IMR-90 (cell line): ENCODE measurements around the gene CACUL1. TPM values are rescaled to one million over a fixed set of nuclear protein-coding genes. Genes with fewer than 3 reads are reported as not detected.

Source experiments
- ATAC-seq: fragments of 200-7000 bp; cut with Tn5 transposase; 2 replicates; pipeline ENCODE4 v1.9.1; 2020; ENCODE audit warnings: low read depth, mild to moderate bottlenecking, moderate library complexity
- Bru-seq: library from RNA; stranded (reverse); fragments of 400-500 nt; gene quantifications from one replicate; lab custom pipeline; 2021; lab: Mats Ljungman, UMichigan
- BruChase-seq, 2 experiments: library from RNA; stranded (reverse); fragments of 400-500 nt; gene quantifications; one replicate each; lab custom pipeline; 2021; lab: Mats Ljungman, UMichigan
- BruUV-seq: library from RNA; stranded (reverse); fragments of 400-500 nt; replicated peaks from 2 replicates; lab custom pipeline; 2021; lab: Mats Ljungman, UMichigan
- CTCF ChIA-PET: fragments of 300-600 bp; formaldehyde crosslinking; extraction: SDS; loops from one replicate; lab custom pipeline; 2021; ENCODE audit warnings: antibody characterized with exemption; lab: Yijun Ruan, JAX
- POLR2A ChIA-PET: fragments of 300-600 bp; sonication (Branson Sonifier 250); formaldehyde crosslinking; loops from one replicate; lab custom pipeline; 2022; ENCODE audit warnings: antibody characterized with exemption; ENCODE audit not compliant: unreplicated experiment; lab: Charles Lee
- DNase-seq: peaks from one replicate; pipeline ENCODE4 v3.0.0; 2013
- H2AFZ ChIP-seq: replicated peaks from 2 replicates; pipeline ENCODE3; 2013; ENCODE audit warnings: low read length, mild to moderate bottlenecking; ENCODE audit not compliant: poor library complexity
- H2AK5ac ChIP-seq: 2 replicates; pipeline ENCODE4 v1.6.1; 2013; ENCODE audit warnings: low read depth, low read length, inconsistent platforms
- H2AK9ac ChIP-seq: replicated peaks from 2 replicates; pipeline ENCODE3; 2013; ENCODE audit warnings: mild to moderate bottlenecking, low read depth, low read length, moderate library complexity; ENCODE audit not compliant: poor library complexity
- H2BK120ac ChIP-seq: 2 replicates; pipeline ENCODE4 v1.6.1; 2013; ENCODE audit warnings: low read depth, low read length, inconsistent platforms
- H2BK15ac ChIP-seq: 3 replicates; pipeline ENCODE4 v1.6.1; 2013; ENCODE audit warnings: low read depth, low read length, inconsistent platforms
- H2BK20ac ChIP-seq: 2 replicates; pipeline ENCODE4 v1.6.1; 2013; ENCODE audit warnings: low read depth, mild to moderate bottlenecking, inconsistent platforms, low read length, moderate library complexity
- H2BK5ac ChIP-seq: 2 replicates; pipeline ENCODE4 v1.6.1; 2013; ENCODE audit warnings: mild to moderate bottlenecking, low read depth, low read length, inconsistent platforms; ENCODE audit not compliant: poor library complexity, severe bottlenecking
- H3K14ac ChIP-seq: replicated peaks from 2 replicates; pipeline ENCODE4 v1.6.1; 2013; ENCODE audit warnings: low read depth, low read length, inconsistent platforms
- H3K18ac ChIP-seq: 2 replicates; pipeline ENCODE4 v1.6.1; 2013; ENCODE audit warnings: low read depth, low read length, control low read depth
- H3K23ac ChIP-seq: 2 replicates; pipeline ENCODE4 v1.6.1; 2013; ENCODE audit warnings: low read depth, low read length, inconsistent platforms
- H3K27ac ChIP-seq: 2 replicates; pipeline ENCODE4 v1.5.1; 2013; ENCODE audit warnings: mild to moderate bottlenecking, control low read depth, low read length; ENCODE audit not compliant: insufficient read depth
- H3K27me3 ChIP-seq: 2 replicates; pipeline ENCODE4 v1.6.1; 2013; ENCODE audit warnings: low read length; ENCODE audit not compliant: control insufficient read depth, insufficient read depth
- H3K36me3 ChIP-seq: 2 replicates; pipeline ENCODE4 v1.6.1; 2013; ENCODE audit warnings: low read length, mixed read lengths; ENCODE audit not compliant: control insufficient read depth, insufficient read depth
- H3K4ac ChIP-seq: 2 replicates; pipeline ENCODE4 v1.6.1; 2013; ENCODE audit warnings: low read depth, low read length, inconsistent platforms
- H3K4me1 ChIP-seq: 2 replicates; pipeline ENCODE4 v1.6.1; 2013; ENCODE audit warnings: low read length, mixed read lengths; ENCODE audit not compliant: control insufficient read depth, insufficient read depth
- H3K4me2 ChIP-seq: 2 replicates; pipeline ENCODE4 v1.6.1; 2013; ENCODE audit warnings: low read depth, mild to moderate bottlenecking, control low read depth, low read length, moderate library complexity
- H3K4me3 ChIP-seq: 2 replicates; pipeline ENCODE4 v1.5.1; 2013; ENCODE audit warnings: low read depth, mild to moderate bottlenecking, control low read depth, low read length, moderate library complexity; ENCODE audit not compliant: insufficient read depth
- H3K56ac ChIP-seq: 2 replicates; pipeline ENCODE4 v1.6.1; 2013; ENCODE audit warnings: low read length, inconsistent platforms; ENCODE audit not compliant: insufficient read depth; ENCODE audit errors: extremely low read depth
- H3K79me1 ChIP-seq, 2 experiments: 2 replicates each; pipeline ENCODE4 v1.6.1; 2013; ENCODE audit warnings: low read length in 2 of 2, inconsistent platforms in 1 of 2, low read depth in 1 of 2
- H3K9ac ChIP-seq: 2 replicates; pipeline ENCODE4 v1.6.1; 2013; ENCODE audit warnings: low read depth, low read length, control low read depth
- H3K9me1 ChIP-seq: 2 replicates; pipeline ENCODE4 v1.6.1; 2013; ENCODE audit warnings: low read length, inconsistent platforms; ENCODE audit not compliant: insufficient read depth
- H3K9me3 ChIP-seq: 2 replicates; pipeline ENCODE4 v1.6.1; 2013; ENCODE audit warnings: low read length; ENCODE audit not compliant: control insufficient read depth, insufficient read depth
- H4K20me1 ChIP-seq: 2 replicates; pipeline ENCODE4 v1.6.1; 2013; ENCODE audit warnings: low read length, inconsistent platforms; ENCODE audit not compliant: insufficient read depth
- H4K5ac ChIP-seq: 2 replicates; pipeline ENCODE4 v1.6.1; 2013; ENCODE audit warnings: mild to moderate bottlenecking, low read depth, low read length, control low read depth
- H4K8ac ChIP-seq, 2 experiments: 2 replicates each; pipeline ENCODE4 v1.6.1; 2013; ENCODE audit warnings: low read depth in 2 of 2, low read length in 2 of 2, control low read depth in 1 of 2, inconsistent platforms in 1 of 2
- H4K91ac ChIP-seq: 2 replicates; pipeline ENCODE4 v1.6.1; 2013; ENCODE audit warnings: low read depth, low read length, inconsistent platforms; ENCODE audit not compliant: insufficient read depth
- CHD1 ChIP-seq: IDR thresholded peaks from 2 replicates; pipeline ENCODE4 v1.6.1; 2012; ENCODE audit warnings: low read depth, low read length, improper control_type of control experiment
- ELK1 ChIP-seq: fragments of 150-350 bp; IDR thresholded peaks from 2 replicates; pipeline ENCODE4 v1.6.1; 2016; ENCODE audit warnings: low read depth, mild to moderate bottlenecking, low read length, moderate library complexity, borderline replicate concordance
- FOS ChIP-seq: fragments of 150-350 bp; IDR thresholded peaks from 2 replicates; pipeline ENCODE4 v1.6.1; 2016; ENCODE audit warnings: low read depth, low read length
- MAFK ChIP-seq: IDR thresholded peaks from 2 replicates; pipeline ENCODE4 v1.6.1; 2012; ENCODE audit warnings: low read depth, low read length, improper control_type of control experiment
- MAZ ChIP-seq: IDR thresholded peaks from 2 replicates; pipeline ENCODE4 v1.6.1; 2012; ENCODE audit warnings: low read depth, mild to moderate bottlenecking, low read length, improper control_type of control experiment, moderate library complexity, borderline replicate concordance
- MXI1 ChIP-seq: IDR thresholded peaks from 2 replicates; pipeline ENCODE4 v1.6.1; 2012; ENCODE audit warnings: low read depth, mild to moderate bottlenecking, low read length, moderate library complexity, borderline replicate concordance
- POLR2A ChIP-seq: IDR thresholded peaks from 2 replicates; pipeline ENCODE4 v1.6.1; 2012; ENCODE audit warnings: mild to moderate bottlenecking, low read depth, low read length
- RCOR1 ChIP-seq: IDR thresholded peaks from 2 replicates; pipeline ENCODE4 v1.6.1; 2012; ENCODE audit warnings: mild to moderate bottlenecking, low read length, improper control_type of control experiment; ENCODE audit not compliant: insufficient replicate concordance
- RFX5 ChIP-seq: IDR thresholded peaks from 2 replicates; pipeline ENCODE4 v1.8.0; 2012; ENCODE audit warnings: low read depth, mild to moderate bottlenecking, low read length, moderate library complexity
- SMC3 ChIP-seq: fragments of 150-350 bp; IDR thresholded peaks from 2 replicates; pipeline ENCODE4 v1.6.1; 2016; ENCODE audit warnings: low read depth, mild to moderate bottlenecking, antibody characterized with exemption, low read length, moderate library complexity
- WGBS, 2 experiments: methylation state at CpG; one replicate each; pipeline versions ENCODE4 v1.1.5 to v1.1.7; 2013; ENCODE audit warnings: missing lambda C conversion rate in 2 of 2; ENCODE audit not compliant: insufficient read length in 1 of 2; ENCODE audit errors: extremely low coverage in 2 of 2; 5-methylcytosine and 5-hydroxymethylcytosine counted together
- dilution Hi-C: fragments of 300-500 bp; cut with HindIII; formaldehyde crosslinking; loops from one replicate; pipeline ENCODE4 v1.14.3; 2018; ENCODE audit warnings: low sequenced_read_pairs; ENCODE audit not compliant: unreplicated experiment
- in situ Hi-C: fragments of 300-500 bp; cut with MboI; formaldehyde crosslinking; loops from 3 replicates; pipeline ENCODE4 v1.14.3; 2019; ENCODE audit warnings: low sequenced_read_pairs, inconsistent platforms, mixed read lengths
- intact Hi-C: fragments of 100-400 bp; cut with micrococcal nuclease; formaldehyde crosslinking; loops from 2 replicates; pipeline ENCODE4 v1.10.0; 2022
- long read RNA-seq: library from polyadenylated mRNA; unstranded; transcript quantifications from one replicate; pipeline ENCODE4 v2.0.0, GENCODE V29; 2021; ENCODE audit not compliant: unreplicated experiment
- polyA plus RNA-seq, 3 experiments: library from polyadenylated mRNA; depleted of rRNA; stranded (reverse); fragments of >200 nt; gene quantifications; 2 replicates each; pipeline ENCODE4 v1.2.3, GENCODE V29; 2012; ENCODE audit warnings: low replicate concordance in 1 of 3
- total RNA-seq: library from RNA; depleted of rRNA; stranded (reverse); fragments of >200 nt; gene quantifications from 2 replicates; pipeline ENCODE4 v1.2.3, GENCODE V29; 2012; rRNA removed
- TF ChIP-seq, protein P1 (sequence below): fragments of 150-350 bp; IDR thresholded peaks from 2 replicates; pipeline ENCODE4 v1.6.1; 2017; ENCODE audit warnings: mild to moderate bottlenecking, antibody characterized with exemption, low read length, low read depth

CACUL1 gene
- total RNA-seq (23.5 and 24.7 TPM in 2 replicates), polyA plus RNA-seq (2012; rRNA removed) (4.3 and 5.3 TPM in 2 replicates), Bru-seq, nascent RNA (percentile 89 among the genes with signal in this experiment), BruChase-seq, experiment 1, labeled RNA remaining after a 6-hour chase (percentile 85 among the genes with signal in this experiment), BruChase-seq, experiment 2, labeled RNA remaining after a 2-hour chase (percentile 89 among the genes with signal in this experiment)
- 1.9 and 2.2 TPM in 2 replicates for polyA plus RNA-seq (2012; cell fraction: cytosol; rRNA removed)
- polyA plus RNA-seq (2012; cell fraction: nucleus; rRNA removed; ENCODE audit: low replicate concordance): 1.4 and 10.5 TPM in 2 replicates
- long read RNA-seq, full-length matches to known transcripts: 20 of 24 reads
- long read RNA-seq, partial matches to known transcripts: 0 of 24 reads
- long read RNA-seq, other reads (novel, unspliced or antisense): 4 of 24 reads

- ChIA-PET POLR2A (no interaction called here), CTCF (interaction anchor here (0.5 kb wide), 1 partner anchor 18 kb away, joined by 4 read pairs; no protein-coding TSS in a partner anchor)
- Histone ChIP-seq H2BK120ac (peak within 1 kb of the TSS; percentile 27; the same call in 1 of the 2 replicates), H2BK20ac (no peak within 1 kb of the TSS), H3K4me2 (peak within 1 kb of the TSS; percentile 85), H3K9me3 (no peaks in the 10 kb centered on the region), H3K18ac (peak within 1 kb of the TSS; percentile 49; the same call in 1 of the 2 replicates), H2BK15ac (no peak within 1 kb of the TSS), H3K27ac (peak within 1 kb of the TSS; percentile 77), H3K9ac (peak within 1 kb of the TSS; percentile 87), H2AFZ (peak within 1 kb of the TSS; percentile 99), H3K4me1 (no peaks in the 10 kb centered on the region), H3K4me3 (peak within 1 kb of the TSS; percentile 88), H3K36me3 (no peaks in the 10 kb centered on the region), H3K9me1 (no peaks in the 10 kb centered on the region), H2BK5ac (peak within 1 kb of the TSS; percentile 67), H4K20me1 (peaks cover 29% of the 10 kb centered on the region), H2AK5ac (peak within 1 kb of the TSS; percentile 81), H3K14ac (peak within 1 kb of the TSS; percentile 67; the same call in 1 of the 2 replicates), H3K23ac (peak within 1 kb of the TSS; percentile 19), H4K5ac (0 out of 2 replicates have a peak within 1 kb of the TSS, but pooled peaks have one; percentile 52), H4K8ac (peak within 1 kb of the TSS in 1 of 2 experiments; percentile 45; a peak in 1 of 4 replicates), H4K91ac (peak within 1 kb of the TSS; percentile 38), H3K79me1 (peaks cover 4 to 22% of the 10 kb centered on the region in 2 experiments; a peak in 2 of 4 replicates), H2AK9ac (peak within 1 kb of the TSS; percentile 91), H3K4ac (peak within 1 kb of the TSS; percentile 58), H3K56ac (peak within 1 kb of the TSS; percentile 75; the same call in 1 of the 2 replicates), H3K27me3 (0 out of 2 replicates have a peak, but pooled peaks cover 1% of the 10 kb centered on the region)
- WGBS, 2 experiments: 0% methylated on average over 38 of the region's 87 CpGs; no CpG with 5 or more reads in 1 of the 2 experiments
- in situ Hi-C loops (loop anchor here (10.0 kb wide), 1 partner anchor 270 kb away; the partner anchor contains the start of gene NANOS1), dilution Hi-C loops (no loop called here), intact Hi-C loops (loop anchor here (1.0 to 5.0 kb wide), 3 partner anchors 186 to 278 kb away; no protein-coding TSS in a partner anchor)
- no TSS peak for BruUV-seq
- DNase-seq: peak; percentile 100
- ATAC-seq: peak; percentile 94
- TF ChIP-seq ELK1 (no peak), FOS (peak; percentile 79), RCOR1 (no peak), MXI1 (peak; percentile 84), SMC3 (no peak), CHD1 (0 out of 2 replicates have a peak, but pooled peaks have one; percentile 66), MAZ (peak; percentile 77; the same call in 1 of the 2 replicates), RFX5 (no peak), MAFK (no peak), POLR2A (peak; percentile 85)
- TF ChIP-seq, protein P1, sequence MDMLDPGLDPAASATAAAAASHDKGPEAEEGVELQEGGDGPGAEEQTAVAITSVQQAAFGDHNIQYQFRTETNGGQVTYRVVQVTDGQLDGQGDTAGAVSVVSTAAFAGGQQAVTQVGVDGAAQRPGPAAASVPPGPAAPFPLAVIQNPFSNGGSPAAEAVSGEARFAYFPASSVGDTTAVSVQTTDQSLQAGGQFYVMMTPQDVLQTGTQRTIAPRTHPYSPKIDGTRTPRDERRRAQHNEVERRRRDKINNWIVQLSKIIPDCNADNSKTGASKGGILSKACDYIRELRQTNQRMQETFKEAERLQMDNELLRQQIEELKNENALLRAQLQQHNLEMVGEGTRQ: peak; percentile 99
Measured at GRCh38 chr10:118754556-118755423, at the start of gene CACUL1. TSS of gene CACUL1 (minus strand) at chr10:118754970. CDS start at chr10:118754762, 208 bp downstream.
